HFFc6 (cell line): ENCODE data around the gene UPP1. TPM values are rescaled to one million over a fixed set of nuclear protein-coding genes. Genes with fewer than 3 reads are reported as not detected.

Source experiments
- DNase-seq: peaks from one replicate; pipeline ENCODE4 v3.0.0-alpha.2; 2018
- H3K27ac Mint-ChIP-seq: 2 replicates; pipeline ENCODE4 v1.8.0; 2020; ENCODE audit warnings: mild to moderate bottlenecking, mixed read lengths
- H3K27me3 Mint-ChIP-seq: 2 replicates; pipeline ENCODE4 v1.8.0; 2021; ENCODE audit warnings: mild to moderate bottlenecking, moderate library complexity, mixed read lengths; ENCODE audit not compliant: insufficient read depth
- H3K36me3 Mint-ChIP-seq: 2 replicates; pipeline ENCODE4 v1.8.0; 2021; ENCODE audit warnings: low read depth, mixed read lengths
- H3K4me1 Mint-ChIP-seq: 2 replicates; pipeline ENCODE4 v1.8.0; 2020; ENCODE audit warnings: low read depth, mixed read lengths
- H3K4me3 Mint-ChIP-seq: 2 replicates; pipeline ENCODE4 v1.8.0; 2020; ENCODE audit warnings: mild to moderate bottlenecking, moderate library complexity, mixed read lengths
- H3K9me3 Mint-ChIP-seq: 2 replicates; pipeline ENCODE4 v1.8.0; 2020; ENCODE audit warnings: mild to moderate bottlenecking, mixed read lengths
- total RNA-seq, 6 experiments: library from RNA; stranded (reverse); fragmentation: NEBNext Ultra II Directional; extraction: Animal tissue kit (Norgen Biotek cat#: 25700); gene quantifications; 2 replicates in 1 of 6; 3 replicates in 5 of 6; pipeline ENCODE4 v1.2.3, GENCODE V29; 2021
- TF ChIP-seq, protein P1 (sequence below): fragments of 200-600 bp; sonication (generic); IDR thresholded peaks from 2 replicates; pipeline ENCODE4 v1.5.0; 2021; ENCODE audit warnings: antibody characterized with exemption, mild to moderate bottlenecking

UPP1 gene
- total RNA-seq, 6 experiments from 2014 or later = 14.3 to 26.5 (median 22.6) TPM

DNA sequence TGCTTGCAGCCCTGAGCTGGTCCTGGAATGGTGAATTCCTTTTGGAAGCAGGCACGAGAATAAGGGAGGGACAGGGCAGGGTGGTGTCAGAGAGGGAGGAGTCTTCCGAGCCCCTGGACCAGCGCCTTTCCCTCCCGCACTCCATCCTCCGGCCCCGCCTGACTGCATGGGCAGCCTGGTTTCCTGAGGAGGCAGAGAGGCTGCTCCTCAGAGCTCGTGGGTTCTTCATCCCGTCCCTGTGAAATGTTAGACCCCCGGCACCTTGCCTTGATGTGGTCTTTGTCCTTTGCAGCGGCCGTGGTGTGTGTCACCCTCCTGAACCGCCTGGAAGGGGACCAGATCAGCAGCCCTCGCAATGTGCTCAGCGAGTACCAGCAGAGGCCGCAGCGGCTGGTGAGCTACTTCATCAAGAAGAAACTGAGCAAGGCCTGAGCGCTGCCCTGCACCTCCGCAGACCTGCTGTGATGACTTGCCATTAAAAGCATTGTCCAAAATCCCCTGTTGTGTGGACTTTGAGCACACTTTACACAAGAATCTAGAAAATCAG lies 18.9 kb downstream of the UPP1 start:
- peaks cover 8% of the 10 kb centered on the region for H3K36me3 Mint-ChIP-seq

DNA sequence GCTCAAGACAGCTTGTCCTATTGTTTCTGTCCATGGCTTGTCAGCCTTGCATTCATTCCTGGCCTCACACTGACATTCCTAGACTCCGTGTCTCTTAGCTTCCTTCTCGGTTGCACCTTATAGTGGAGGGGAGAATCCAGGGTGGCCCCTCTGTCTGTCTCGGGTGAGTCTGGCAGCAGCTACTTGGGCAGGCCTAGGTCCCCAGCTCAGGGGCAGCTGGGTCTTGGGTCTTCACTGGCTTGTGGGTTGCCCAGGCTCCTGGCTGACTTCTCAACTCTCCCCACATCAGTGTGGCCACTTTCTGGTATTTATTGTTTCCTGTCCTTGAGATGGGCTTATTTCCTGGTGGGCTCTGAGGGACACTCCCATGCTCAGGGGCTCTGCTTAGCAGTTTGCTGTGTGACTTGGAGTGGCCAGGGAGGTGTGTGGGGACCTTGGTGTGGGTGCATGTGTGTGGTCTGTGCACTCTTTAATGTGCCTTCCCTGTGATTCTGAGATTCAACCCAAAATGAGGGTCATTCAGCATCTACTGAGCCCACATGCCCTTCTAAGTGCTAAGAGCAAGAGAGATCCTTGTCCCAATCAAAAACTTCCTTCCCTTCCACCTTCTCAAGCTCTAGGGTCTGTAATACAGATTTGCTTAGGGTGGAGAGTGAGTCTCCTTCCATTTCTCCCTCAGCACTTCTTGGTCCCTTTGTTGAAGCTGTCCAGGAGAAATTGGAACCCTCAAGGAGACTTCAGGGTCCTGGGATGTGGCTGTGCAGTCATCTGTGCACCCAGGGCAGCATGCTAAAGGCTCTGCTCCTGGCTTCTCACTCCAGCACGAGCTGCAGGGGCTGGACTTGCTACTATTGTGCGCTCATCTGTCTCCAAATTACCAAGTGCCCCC lies 20.1 kb downstream of the UPP1 start:
- H3K36me3 Mint-ChIP-seq = peaks cover 8% of the 10 kb centered on the region

More for the DNA sequence above, 18.9 kb downstream of the UPP1 start:
- peaks cover 7% of the 10 kb centered on the region for H3K27me3 Mint-ChIP-seq
- DNase-seq = no peak
- H3K9me3 Mint-ChIP-seq = no peaks in the 10 kb centered on the region
- H3K4me3 Mint-ChIP-seq = no peak overlapping the region
- TF ChIP-seq, protein P1, sequence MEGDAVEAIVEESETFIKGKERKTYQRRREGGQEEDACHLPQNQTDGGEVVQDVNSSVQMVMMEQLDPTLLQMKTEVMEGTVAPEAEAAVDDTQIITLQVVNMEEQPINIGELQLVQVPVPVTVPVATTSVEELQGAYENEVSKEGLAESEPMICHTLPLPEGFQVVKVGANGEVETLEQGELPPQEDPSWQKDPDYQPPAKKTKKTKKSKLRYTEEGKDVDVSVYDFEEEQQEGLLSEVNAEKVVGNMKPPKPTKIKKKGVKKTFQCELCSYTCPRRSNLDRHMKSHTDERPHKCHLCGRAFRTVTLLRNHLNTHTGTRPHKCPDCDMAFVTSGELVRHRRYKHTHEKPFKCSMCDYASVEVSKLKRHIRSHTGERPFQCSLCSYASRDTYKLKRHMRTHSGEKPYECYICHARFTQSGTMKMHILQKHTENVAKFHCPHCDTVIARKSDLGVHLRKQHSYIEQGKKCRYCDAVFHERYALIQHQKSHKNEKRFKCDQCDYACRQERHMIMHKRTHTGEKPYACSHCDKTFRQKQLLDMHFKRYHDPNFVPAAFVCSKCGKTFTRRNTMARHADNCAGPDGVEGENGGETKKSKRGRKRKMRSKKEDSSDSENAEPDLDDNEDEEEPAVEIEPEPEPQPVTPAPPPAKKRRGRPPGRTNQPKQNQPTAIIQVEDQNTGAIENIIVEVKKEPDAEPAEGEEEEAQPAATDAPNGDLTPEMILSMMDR = no peak
- H3K4me1 Mint-ChIP-seq = peaks cover 26% of the 10 kb centered on the region
- H3K27ac Mint-ChIP-seq = no peak overlapping the region

DNA sequence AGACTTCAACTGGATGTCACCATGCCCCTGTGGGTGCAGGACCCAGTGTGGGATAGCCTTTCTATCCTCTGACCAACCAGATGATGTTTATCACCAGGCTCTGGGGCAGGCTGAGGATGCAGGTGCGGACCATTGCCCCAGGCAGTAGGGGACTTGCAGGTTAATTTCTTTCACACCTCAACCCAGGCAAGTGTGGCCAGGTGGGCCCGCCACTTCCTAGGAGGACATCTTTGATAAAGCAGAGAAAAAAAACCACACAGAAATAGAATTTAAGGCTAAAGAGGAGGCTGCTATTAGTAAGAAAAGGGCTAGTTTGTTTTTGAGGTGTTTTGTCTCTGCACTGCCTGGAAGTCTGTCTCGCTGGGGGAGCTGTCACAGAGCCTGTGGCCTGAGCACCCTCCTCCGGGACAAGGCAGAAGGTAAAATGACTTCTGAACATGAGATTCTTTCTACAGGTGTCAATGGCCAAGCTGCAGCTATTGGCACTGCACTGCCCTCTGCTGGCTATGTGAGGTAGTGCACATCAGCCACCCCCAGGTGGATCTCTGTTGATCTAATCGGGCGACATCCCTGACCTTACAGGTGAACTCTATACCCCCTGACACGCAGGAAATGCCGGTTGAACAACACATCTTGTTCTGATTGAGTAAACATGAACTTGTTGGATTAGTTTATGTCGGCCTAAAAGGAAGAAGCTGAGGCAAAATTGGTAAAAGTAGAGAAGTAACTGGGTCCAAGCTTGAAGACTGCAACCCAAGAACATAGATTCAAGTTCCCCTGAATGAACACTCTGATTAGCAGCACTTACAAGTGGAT lies 21.0 kb downstream of the UPP1 start:
- Mint-ChIP-seq H3K9me3 (no peaks in the 10 kb centered on the region), H3K4me1 (peaks cover 46% of the 10 kb centered on the region), H3K4me3 (no peak overlapping the region), H3K27ac (no peak overlapping the region), H3K27me3 (peaks cover 3% of the 10 kb centered on the region; the same call in 1 of the 2 replicates), H3K36me3 (no peaks in the 10 kb centered on the region)
- peak; percentile 31 for DNase-seq
- TF ChIP-seq, protein P1 = peak; percentile 100

More for the DNA sequence above, 20.1 kb downstream of the UPP1 start:
- TF ChIP-seq, protein P1 = no peak
- Mint-ChIP-seq H3K9me3 (no peaks in the 10 kb centered on the region), H3K27ac (no peak overlapping the region), H3K27me3 (peaks cover 3% of the 10 kb centered on the region; the same call in 1 of the 2 replicates), H3K4me1 (peaks cover 37% of the 10 kb centered on the region), H3K4me3 (no peak overlapping the region)
- no peak for DNase-seq

- Mint-ChIP-seq H3K27me3 (peaks cover 3% of the 10 kb centered on the region; the same call in 1 of the 2 replicates), H3K9me3 (no peaks in the 10 kb centered on the region), H3K4me1 (peaks cover 46% of the 10 kb centered on the region), H3K4me3 (no peak overlapping the region), H3K36me3 (no peaks in the 10 kb centered on the region), H3K27ac (no peak overlapping the region)
- no peak for DNase-seq
- TF ChIP-seq, protein P1 = no peak
Measured at GRCh38 chr7:48110868-48111267, 21.8 kb downstream of the UPP1 start.

- DNase-seq = no peak
- Mint-ChIP-seq H3K4me3 (no peak overlapping the region), H3K9me3 (no peaks in the 10 kb centered on the region), H3K27ac (peak overlapping the region; percentile 29; the same call in 1 of the 2 replicates), H3K4me1 (peaks cover 49% of the 10 kb centered on the region), H3K27me3 (peaks cover 3% of the 10 kb centered on the region; the same call in 1 of the 2 replicates), H3K36me3 (no peaks in the 10 kb centered on the region)
- TF ChIP-seq, protein P1 = no peak
Measured at GRCh38 chr7:48111596-48111995, 22.5 kb downstream of the UPP1 start.
